ENCODE measurements around the gene GRID2.

DNA sequence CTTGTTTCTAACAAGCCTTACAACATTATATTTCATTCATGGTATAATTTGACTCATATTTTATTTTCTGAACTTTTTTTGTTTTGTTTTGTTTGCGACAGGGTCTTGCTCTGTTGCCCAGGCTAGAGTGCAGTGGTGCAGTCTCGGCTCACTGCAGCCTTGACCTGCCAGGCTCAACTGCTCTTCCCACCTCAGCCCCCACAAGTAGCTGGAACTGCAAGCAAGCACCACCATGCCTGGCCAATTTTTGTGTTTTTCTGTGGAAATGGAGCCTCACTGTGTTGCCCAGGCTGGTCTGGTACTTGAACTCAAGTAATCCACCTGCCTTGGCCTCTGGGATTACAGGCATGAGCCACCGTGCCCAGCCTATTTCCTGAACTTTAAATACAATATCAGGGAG lies 42.5 kb downstream of the GRID2 start:
- TF ChIP-seq, protein P1, sequence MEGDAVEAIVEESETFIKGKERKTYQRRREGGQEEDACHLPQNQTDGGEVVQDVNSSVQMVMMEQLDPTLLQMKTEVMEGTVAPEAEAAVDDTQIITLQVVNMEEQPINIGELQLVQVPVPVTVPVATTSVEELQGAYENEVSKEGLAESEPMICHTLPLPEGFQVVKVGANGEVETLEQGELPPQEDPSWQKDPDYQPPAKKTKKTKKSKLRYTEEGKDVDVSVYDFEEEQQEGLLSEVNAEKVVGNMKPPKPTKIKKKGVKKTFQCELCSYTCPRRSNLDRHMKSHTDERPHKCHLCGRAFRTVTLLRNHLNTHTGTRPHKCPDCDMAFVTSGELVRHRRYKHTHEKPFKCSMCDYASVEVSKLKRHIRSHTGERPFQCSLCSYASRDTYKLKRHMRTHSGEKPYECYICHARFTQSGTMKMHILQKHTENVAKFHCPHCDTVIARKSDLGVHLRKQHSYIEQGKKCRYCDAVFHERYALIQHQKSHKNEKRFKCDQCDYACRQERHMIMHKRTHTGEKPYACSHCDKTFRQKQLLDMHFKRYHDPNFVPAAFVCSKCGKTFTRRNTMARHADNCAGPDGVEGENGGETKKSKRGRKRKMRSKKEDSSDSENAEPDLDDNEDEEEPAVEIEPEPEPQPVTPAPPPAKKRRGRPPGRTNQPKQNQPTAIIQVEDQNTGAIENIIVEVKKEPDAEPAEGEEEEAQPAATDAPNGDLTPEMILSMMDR (IDR thresholded peaks at IDR 0.05): no peak
- TF ChIP-seq POLR2A (IDR thresholded peaks at IDR 0.05): no peak
